SK-N-MC (cell line): ENCODE results near the gene RNF187.
A peak's percentile ranks its signal among the peaks of the same experiment; 100 is the strongest.
"Not testable (repeated sequence)": the region's sequence is repeated elsewhere in the genome, so short reads cannot be mapped to it uniquely, and the experiment has no call there.

Source experiments
- DNase-seq: peaks from one replicate; pipeline ENCODE4 v3.0.0-alpha.2; 2011; ENCODE audit warnings: low read depth, low spot score
- H3K27ac ChIP-seq: fragments of 200-600 bp; sonication (generic); 2 replicates; pipeline ENCODE4 v1.5.1; 2016; ENCODE audit warnings: mixed run types
- H3K36me3 ChIP-seq: fragments of 200-600 bp; sonication (generic); 2 replicates; pipeline ENCODE4 v1.6.1; 2017; ENCODE audit warnings: antibody characterized with exemption, low read length, mixed read lengths; ENCODE audit not compliant: insufficient read depth
- H3K4me3 ChIP-seq: fragments of 200-600 bp; sonication (generic); 2 replicates; pipeline ENCODE4 v1.5.1; 2016
- H3K9ac ChIP-seq: fragments of 200-600 bp; sonication (generic); 2 replicates; pipeline ENCODE4 v1.8.0; 2017; ENCODE audit warnings: mixed run types, mixed read lengths; ENCODE audit not compliant: insufficient read length
- H3K9me3 ChIP-seq: fragments of 200-600 bp; sonication (generic); 2 replicates; pipeline ENCODE4 v1.6.1; 2017; ENCODE audit warnings: low read depth, mild to moderate bottlenecking, antibody characterized with exemption, low read length, moderate library complexity, mixed read lengths
- EZH2 ChIP-seq: fragments of 200-600 bp; sonication (generic); IDR thresholded peaks from one replicate; pipeline ENCODE4 v1.6.1; 2017; ENCODE audit warnings: antibody characterized with exemption
- FOXP2 ChIP-seq: optimal IDR thresholded peaks from 2 replicates; pipeline ENCODE3; 2011; ENCODE audit warnings: mild to moderate bottlenecking, moderate library complexity; ENCODE audit not compliant: insufficient read depth; ENCODE audit errors: extremely low read length, control extremely low read depth
- POLR2AphosphoS5 ChIP-seq: IDR thresholded peaks from 2 replicates; pipeline ENCODE4 v1.6.1; 2012; ENCODE audit warnings: mild to moderate bottlenecking, low read depth, low read length, borderline replicate concordance

RNF187 gene

GRCh38 chr1:228465141-228465540, 22.0 kb upstream of the RNF187 start:
- Histone ChIP-seq H3K9ac (no peak overlapping the region), H3K9me3 (no peaks in the 10 kb centered on the region), H3K4me3 (no peak overlapping the region), H3K27ac (no peak overlapping the region), H3K36me3 (no peaks in the 10 kb centered on the region)
- TF ChIP-seq POLR2AphosphoS5 (no peak), EZH2 (no peak), FOXP2 (no peak)
- DNase-seq = no peak

GRCh38 chr1:228465571-228466146, 21.5 kb upstream of the RNF187 start:
- H3K9ac ChIP-seq = no peak overlapping the region
- no peaks in the 10 kb centered on the region for H3K9me3 ChIP-seq
- H3K36me3 ChIP-seq = no peaks in the 10 kb centered on the region
- H3K27ac ChIP-seq = no peak overlapping the region
- H3K4me3 ChIP-seq = no peak overlapping the region
- DNase-seq = no peak
- no peak for TF ChIP-seq FOXP2
- TF ChIP-seq POLR2AphosphoS5 = no peak
- TF ChIP-seq EZH2 = no peak

- not testable (repeated sequence) for DNase-seq, H3K4me3 ChIP-seq, H3K27ac ChIP-seq, H3K9ac ChIP-seq, H3K9me3 ChIP-seq, H3K36me3 ChIP-seq
Observed at GRCh38 chr1:228468188-228468587, 19.0 kb upstream of the RNF187 start.

GRCh38 chr1:228469413-228470162, 17.6 kb upstream of the RNF187 start:
- TF ChIP-seq POLR2AphosphoS5 (no peak), FOXP2 (no peak), EZH2 (no peak)
- H3K4me3 ChIP-seq = no peak overlapping the region
- H3K9ac ChIP-seq = no peak overlapping the region
- DNase-seq = no peak
- H3K9me3 ChIP-seq = no peaks in the 10 kb centered on the region
- no peaks in the 10 kb centered on the region for H3K36me3 ChIP-seq
- H3K27ac ChIP-seq = no peak overlapping the region

GRCh38 chr1:228471154-228471761, 15.9 kb upstream of the RNF187 start:
- Histone ChIP-seq H3K4me3 (no peak overlapping the region), H3K9me3 (no peaks in the 10 kb centered on the region), H3K27ac (no peak overlapping the region), H3K36me3 (no peaks in the 10 kb centered on the region), H3K9ac (no peak overlapping the region)
- no peak for DNase-seq
- TF ChIP-seq EZH2 (no peak), POLR2AphosphoS5 (no peak), FOXP2 (no peak)

GRCh38 chr1:228471762-228472398, 15.3 kb upstream of the RNF187 start:
- H3K9ac ChIP-seq = no peak overlapping the region
- H3K27ac ChIP-seq = no peak overlapping the region
- DNase-seq = peak; percentile 16
- H3K36me3 ChIP-seq = no peaks in the 10 kb centered on the region
- TF ChIP-seq FOXP2 (no peak), EZH2 (no peak), POLR2AphosphoS5 (no peak)
- H3K4me3 ChIP-seq = no peak overlapping the region
- H3K9me3 ChIP-seq = no peaks in the 10 kb centered on the region

- no peaks in the 10 kb centered on the region for H3K9me3 ChIP-seq
- H3K36me3 ChIP-seq = no peaks in the 10 kb centered on the region
- no peak for DNase-seq
- TF ChIP-seq FOXP2 (no peak), POLR2AphosphoS5 (no peak), EZH2 (no peak)
- H3K4me3 ChIP-seq = no peak overlapping the region
- H3K27ac ChIP-seq = no peak overlapping the region
- no peak overlapping the region for H3K9ac ChIP-seq
Observed at GRCh38 chr1:228472655-228473054, 14.5 kb upstream of the RNF187 start.

- no peak for TF ChIP-seq EZH2
- TF ChIP-seq FOXP2 = no peak
- no peak for TF ChIP-seq POLR2AphosphoS5
- Histone ChIP-seq H3K27ac (no peak overlapping the region), H3K9me3 (no peaks in the 10 kb centered on the region), H3K9ac (no peak overlapping the region), H3K4me3 (no peak overlapping the region), H3K36me3 (no peaks in the 10 kb centered on the region)
- DNase-seq = no peak
Observed at GRCh38 chr1:228474507-228474906, 12.7 kb upstream of the RNF187 start.

- TF ChIP-seq FOXP2 (no peak), EZH2 (no peak), POLR2AphosphoS5 (no peak)
- H3K27ac ChIP-seq = no peak overlapping the region
Observed at GRCh38 chr1:228475812-228476211, 11.4 kb upstream of the RNF187 start.

More at GRCh38 chr1:228475812-228476211, 11.4 kb upstream of the RNF187 start:
- H3K9me3 ChIP-seq = no peaks in the 10 kb centered on the region
- no peak overlapping the region for H3K9ac ChIP-seq
- no peaks in the 10 kb centered on the region for H3K36me3 ChIP-seq
- no peak overlapping the region for H3K4me3 ChIP-seq
- DNase-seq = no peak
